H1 (cell line): ENCODE results near the gene ULK3. TPM values are rescaled to one million over a fixed set of nuclear protein-coding genes. Genes with fewer than 3 reads are reported as not detected.

Experiments
- CTCF ChIA-PET: fragments of 300-600 bp; sonication (Branson Sonifier 250); formaldehyde crosslinking; loops from one replicate; lab custom pipeline; 2021; ENCODE audit not compliant: partially characterized antibody; lab: Charles Lee
- POLR2A ChIA-PET: fragments of 300-600 bp; sonication (Branson Sonifier 250); formaldehyde crosslinking; loops from one replicate; lab custom pipeline; 2021; ENCODE audit warnings: inconsistent platforms; ENCODE audit not compliant: partially characterized antibody; lab: Charles Lee
- DNase-seq, 2 experiments: peaks; one replicate each; pipeline versions ENCODE4 v3.0.0 to v3.0.0-alpha.2; 2010 to 2022; ENCODE audit warnings: low spot score in 2 of 2, low read depth in 1 of 2, mixed read lengths in 1 of 2
- FAIRE-seq: peaks from 2 replicates; lab custom pipeline; 2011; peaks lifted over from hg19 to GRCh38; lab: Jason Lieb, UNC
- H2AFZ ChIP-seq: 2 replicates; pipeline ENCODE4 v1.8.1; 2012; ENCODE audit warnings: low read length, inconsistent platforms
- H2AK5ac ChIP-seq: 2 replicates; pipeline ENCODE4 v1.6.1; 2013; ENCODE audit warnings: low read depth, low read length
- H2BK120ac ChIP-seq: replicated peaks from 2 replicates; pipeline ENCODE3; 2013; ENCODE audit warnings: low read depth, low read length, inconsistent platforms
- H2BK12ac ChIP-seq: 2 replicates; pipeline ENCODE4 v1.6.1; 2013; ENCODE audit warnings: low read depth, low read length
- H2BK15ac ChIP-seq: 2 replicates; pipeline ENCODE4 v1.6.1; 2013; ENCODE audit warnings: low read length
- H2BK20ac ChIP-seq: 2 replicates; pipeline ENCODE4 v1.6.1; 2013; ENCODE audit warnings: low read length
- H2BK5ac ChIP-seq: 2 replicates; pipeline ENCODE4 v1.6.1; 2013; ENCODE audit warnings: low read depth, low read length
- H3K14ac ChIP-seq: 2 replicates; pipeline ENCODE4 v1.6.1; 2013; ENCODE audit warnings: inconsistent platforms; ENCODE audit not compliant: insufficient read length
- H3K18ac ChIP-seq: 2 replicates; pipeline ENCODE4 v1.6.1; 2013; ENCODE audit warnings: low read length; ENCODE audit errors: extremely low read depth
- H3K23ac ChIP-seq: 2 replicates; pipeline ENCODE4 v1.6.1; 2013; ENCODE audit warnings: inconsistent platforms; ENCODE audit not compliant: insufficient read length
- H3K23me2 ChIP-seq: 2 replicates; pipeline ENCODE4 v1.6.1; 2013; ENCODE audit warnings: low read depth, low read length
- H3K27ac ChIP-seq: 2 replicates; pipeline ENCODE4 v1.6.1; 2011; ENCODE audit warnings: low read depth, low read length, inconsistent platforms
- H3K27me3 ChIP-seq, 4 experiments: replicated peaks in 1 of 4; 1 replicate in 1 of 4; 2 replicates in 3 of 4; pipeline versions ENCODE4 v1.6.1 to v1.8.1; 2011 to 2013; ENCODE audit warnings: low read length in 3 of 4, mild to moderate bottlenecking in 3 of 4, inconsistent platforms in 2 of 4, mixed read lengths in 2 of 4, moderate library complexity in 1 of 4; ENCODE audit not compliant: control insufficient read depth in 3 of 4, insufficient read depth in 3 of 4; ENCODE audit errors: extremely low read depth in 1 of 4
- H3K36me3 ChIP-seq, 4 experiments: 2 replicates each; pipeline versions ENCODE4 v1.6.1 to v1.8.1; 2011 to 2013; ENCODE audit warnings: mild to moderate bottlenecking in 4 of 4, low read length in 3 of 4, moderate library complexity in 2 of 4, control low read depth in 1 of 4, inconsistent platforms in 1 of 4; ENCODE audit not compliant: insufficient read depth in 4 of 4, control insufficient read depth in 2 of 4
- H3K4ac ChIP-seq: replicated peaks from 2 replicates; pipeline ENCODE3; 2013; ENCODE audit warnings: low read length, low read depth, mixed read lengths, inconsistent platforms; ENCODE audit not compliant: insufficient read length
- H3K4me1 ChIP-seq, 4 experiments: replicated peaks in 1 of 4; 1 replicate in 1 of 4; 2 replicates in 3 of 4; pipeline versions ENCODE4 v1.6.1 to v1.8.1; 2011 to 2013; ENCODE audit warnings: low read length in 3 of 4, inconsistent platforms in 2 of 4, mixed read lengths in 1 of 4; ENCODE audit not compliant: insufficient read depth in 4 of 4, control insufficient read depth in 3 of 4
- H3K4me2 ChIP-seq, 2 experiments: 2 replicates each; pipeline versions ENCODE4 v1.6.1 to v1.8.1; 2011 to 2013; ENCODE audit warnings: low read depth in 2 of 2, low read length in 2 of 2, control low read depth in 1 of 2, inconsistent platforms in 1 of 2, mild to moderate bottlenecking in 1 of 2; ENCODE audit not compliant: insufficient read depth in 1 of 2
- H3K4me3 ChIP-seq, 4 experiments: fragments of 200-600, 300-600 bp in 1 of 4; sonication (generic), shearing (Covaris generic), sonication (Bioruptor Twin) in 1 of 4; 2 replicates each; pipeline versions ENCODE4 v1.5.1 to v1.8.1; 2011 to 2016; ENCODE audit warnings: low read length in 4 of 4, low read depth in 3 of 4, control low read depth in 2 of 4, inconsistent platforms in 2 of 4, mild to moderate bottlenecking in 2 of 4, mixed read lengths in 1 of 4, moderate library complexity in 1 of 4; ENCODE audit not compliant: insufficient read depth in 2 of 4; ENCODE audit errors: extremely low read depth in 1 of 4
- H3K56ac ChIP-seq: replicated peaks from 2 replicates; pipeline ENCODE3; 2013; ENCODE audit warnings: low read depth, mild to moderate bottlenecking, mixed read lengths, low read length, inconsistent platforms; ENCODE audit not compliant: insufficient read length
- H3K79me1 ChIP-seq: 2 replicates; pipeline ENCODE4 v1.6.1; 2013; ENCODE audit warnings: low read depth, low read length, control low read depth
- H3K79me2 ChIP-seq, 2 experiments: 2 replicates each; pipeline versions ENCODE4 v1.6.1 to v1.8.1; 2012 to 2013; ENCODE audit warnings: low read length in 2 of 2, mild to moderate bottlenecking in 2 of 2, inconsistent platforms in 1 of 2; ENCODE audit not compliant: insufficient read depth in 2 of 2, control insufficient read depth in 1 of 2
- H3K9ac ChIP-seq, 4 experiments: replicated peaks in 1 of 4; 1 replicate in 1 of 4; 2 replicates in 3 of 4; pipeline versions ENCODE4 v1.6.1 to v1.8.1; 2011 to 2013; ENCODE audit warnings: low read depth in 3 of 4, low read length in 3 of 4, control low read depth in 2 of 4, mild to moderate bottlenecking in 2 of 4, moderate library complexity in 2 of 4, inconsistent platforms in 1 of 4; ENCODE audit errors: extremely low read depth in 1 of 4
- H3K9me3 ChIP-seq, 2 experiments: 2 replicates each; pipeline versions ENCODE4 v1.6.1 to v1.8.1; 2012 to 2013; ENCODE audit warnings: mild to moderate bottlenecking in 2 of 2, moderate library complexity in 2 of 2, control low read depth in 1 of 2, inconsistent platforms in 1 of 2, low read depth in 1 of 2, low read length in 1 of 2, mixed read lengths in 1 of 2; ENCODE audit not compliant: insufficient read depth in 2 of 2
- H4K20me1 ChIP-seq, 2 experiments: replicated peaks in 1 of 2; 2 replicates each; pipeline versions ENCODE3 to v1.8.1; 2011 to 2013; ENCODE audit warnings: inconsistent platforms in 2 of 2, low read length in 2 of 2, mild to moderate bottlenecking in 1 of 2; ENCODE audit not compliant: insufficient read depth in 2 of 2, control insufficient read depth in 1 of 2
- H4K5ac ChIP-seq: 2 replicates; pipeline ENCODE4 v1.6.1; 2013; ENCODE audit warnings: low read length, low read depth, mixed read lengths, inconsistent platforms; ENCODE audit not compliant: insufficient read length
- H4K8ac ChIP-seq: 2 replicates; pipeline ENCODE4 v1.8.0; 2013; ENCODE audit warnings: mild to moderate bottlenecking, moderate library complexity, low read length, inconsistent platforms; ENCODE audit not compliant: insufficient read depth; ENCODE audit errors: extremely low read depth
- H4K91ac ChIP-seq: replicated peaks from 2 replicates; pipeline ENCODE3; 2013; ENCODE audit warnings: low read length, mixed read lengths, inconsistent platforms; ENCODE audit not compliant: insufficient read length
- WGBS, 2 experiments: shearing (Covaris generic) in 1 of 2; methylation state at CpG; one replicate each; pipeline versions ENCODE4 v1.1.6 to v1.1.7; 2013 to 2015; ENCODE audit warnings: low lambda C conversion rate in 2 of 2, mixed read lengths in 2 of 2, inconsistent platforms in 1 of 2, low coverage in 1 of 2, missing lambda C conversion rate in 1 of 2; ENCODE audit not compliant: insufficient replicate concordance in 2 of 2, insufficient coverage in 1 of 2, insufficient read length in 1 of 2; ENCODE audit errors: extremely low coverage in 1 of 2, missing lambda C conversion rate in 1 of 2; 5-methylcytosine and 5-hydroxymethylcytosine counted together
- polyA plus RNA-seq, 7 experiments: library from polyadenylated mRNA; depleted of rRNA in 3 of 7; stranded (reverse) in 5 of 7; unstranded in 2 of 7; fragments of >200 nt in 5 of 7; fragments of 200-250 nt in 2 of 7; gene quantifications; 1 replicate in 5 of 7; 2 replicates in 1 of 7; 4 replicates in 1 of 7; pipeline versions ENCODE4 v1.2.1 to v1.2.3, GENCODE V29; 2011 to 2013; ENCODE audit warnings: missing spikeins in 2 of 7, mixed read lengths in 2 of 7
- total RNA-seq: library from RNA; stranded (reverse); fragmentation: NEBNext Ultra II Directional; extraction: Animal tissue kit (Norgen Biotek cat#: 25700); gene quantifications from 2 replicates; pipeline ENCODE4 v1.2.1, GENCODE V29; 2021
- TF ChIP-seq, protein P1 (sequence below): IDR thresholded peaks from 2 replicates; pipeline ENCODE4 v1.6.1; 2011; ENCODE audit warnings: low read length, improper control_type of control experiment
- TF ChIP-seq, protein P2 (sequence below), 3 experiments: IDR thresholded peaks; 1 replicate in 2 of 3; 2 replicates in 1 of 3; pipeline versions ENCODE4 v1.5.1 to v1.6.1; 2011; ENCODE audit warnings: low read length in 3 of 3, mild to moderate bottlenecking in 3 of 3, inconsistent platforms in 2 of 3, low read depth in 1 of 3, moderate library complexity in 1 of 3; ENCODE audit not compliant: insufficient read depth in 1 of 3; ENCODE audit errors: control extremely low read depth in 1 of 3

ULK3 gene
- total and polyA plus RNA-seq, 2 of the 8 experiments (the other 6 are each of a cell fraction or from before 2014, with no cell fraction given): 27.1 to 34.4 TPM

DNA sequence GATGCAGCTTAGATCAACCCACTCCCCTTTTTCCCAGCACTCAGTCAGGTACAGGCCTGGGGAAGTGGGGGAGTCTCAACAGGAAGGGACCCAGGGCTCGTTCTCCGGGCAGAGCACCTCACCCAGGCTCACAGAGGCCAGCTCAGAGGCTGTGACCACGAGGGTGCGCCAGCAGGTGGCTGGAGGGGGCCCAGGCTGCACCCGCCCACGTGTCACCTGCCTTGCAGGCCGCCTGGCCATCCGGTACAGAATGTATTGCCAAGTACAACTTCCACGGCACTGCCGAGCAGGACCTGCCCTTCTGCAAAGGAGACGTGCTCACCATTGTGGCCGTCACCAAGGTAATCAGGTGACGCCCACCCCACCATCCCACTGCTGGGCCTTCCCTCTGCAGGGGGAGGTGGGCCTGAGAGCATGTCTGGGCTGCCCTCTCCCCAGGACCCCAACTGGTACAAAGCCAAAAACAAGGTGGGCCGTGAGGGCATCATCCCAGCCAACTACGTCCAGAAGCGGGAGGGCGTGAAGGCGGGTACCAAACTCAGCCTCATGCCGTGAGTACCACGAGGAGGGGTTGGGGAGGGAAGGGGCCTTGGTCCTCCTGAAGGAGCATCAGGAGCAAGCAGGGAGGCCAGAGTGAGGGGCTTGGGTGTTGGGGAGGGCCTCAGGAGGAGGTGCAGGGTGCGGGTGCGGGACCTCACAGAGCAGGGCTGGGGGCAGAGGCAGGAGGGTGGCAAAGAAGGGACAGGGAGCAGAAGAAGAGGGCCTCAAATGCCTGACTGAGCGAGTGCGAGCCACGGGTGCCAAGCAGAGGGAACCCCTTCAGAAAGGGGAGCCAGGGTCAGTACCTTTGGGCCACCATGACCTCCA, 44.3 kb downstream of the ULK3 start:
- Histone ChIP-seq H4K5ac (no peak overlapping the region), H3K56ac (no peak overlapping the region), H3K18ac (no peak overlapping the region), H2AFZ (no peak overlapping the region), H2BK5ac (0 out of 2 replicates have a peak overlapping the region, but pooled peaks have one; percentile 8), H3K79me1 (0 out of 2 replicates have a peak, but pooled peaks cover 2% of the 10 kb centered on the region), H3K23ac (no peak overlapping the region), H2BK12ac (no peak overlapping the region), H4K8ac (peak overlapping the region; percentile 57; the same call in 1 of the 2 replicates), H3K4me2 (no peak overlapping the region), H2AK5ac (no peak overlapping the region), H3K27ac (no peak overlapping the region), H4K91ac (no peak overlapping the region), H3K9me3 (no peaks in the 10 kb centered on the region), H4K20me1 (peaks cover 8 to 21% of the 10 kb centered on the region in 2 experiments), H3K14ac (no peak overlapping the region), H3K36me3 (peaks cover 0 to 14% (median 0%) of the 10 kb centered on the region in 4 experiments; a peak in 1 of 8 replicates), H2BK15ac (no peak overlapping the region), H3K4me1 (peaks cover 0 to 5% (median 2%) of the 10 kb centered on the region in 4 experiments; a peak in 3 of 7 replicates), H3K27me3 (no peaks in the 10 kb centered on the region), H3K4ac (no peak overlapping the region), H3K23me2 (no peaks in the 10 kb centered on the region), H2BK120ac (no peak overlapping the region), H3K4me3 (no peak overlapping the region), H2BK20ac (no peak overlapping the region), H3K9ac (no peak overlapping the region), H3K79me2 (no peaks in the 10 kb centered on the region)
- no peak for FAIRE-seq
- 95% methylated on average over 25 of the region's 25 CpGs; no CpG with 5 or more reads in 1 of the 2 experiments for WGBS, 2 experiments
- CTCF ChIA-PET: interaction anchor here (0.6 to 53.7 kb wide), 31 partner anchors 8 to 173 kb away, joined by 3 to 1439 read pairs (median 6); partner anchors contain the start of genes CLK3, CPLX3, CSK and LMAN1L
- POLR2A ChIA-PET: interaction anchor here (0.7 to 3.6 kb wide), 7 partner anchors 11 to 125 kb away, joined by 3 to 20 read pairs (median 3); partner anchors contain the start of gene MPI
- DNase-seq: no peak
- TF ChIP-seq, protein P1, sequence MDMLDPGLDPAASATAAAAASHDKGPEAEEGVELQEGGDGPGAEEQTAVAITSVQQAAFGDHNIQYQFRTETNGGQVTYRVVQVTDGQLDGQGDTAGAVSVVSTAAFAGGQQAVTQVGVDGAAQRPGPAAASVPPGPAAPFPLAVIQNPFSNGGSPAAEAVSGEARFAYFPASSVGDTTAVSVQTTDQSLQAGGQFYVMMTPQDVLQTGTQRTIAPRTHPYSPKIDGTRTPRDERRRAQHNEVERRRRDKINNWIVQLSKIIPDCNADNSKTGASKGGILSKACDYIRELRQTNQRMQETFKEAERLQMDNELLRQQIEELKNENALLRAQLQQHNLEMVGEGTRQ: no peak
- TF ChIP-seq, protein P2, sequence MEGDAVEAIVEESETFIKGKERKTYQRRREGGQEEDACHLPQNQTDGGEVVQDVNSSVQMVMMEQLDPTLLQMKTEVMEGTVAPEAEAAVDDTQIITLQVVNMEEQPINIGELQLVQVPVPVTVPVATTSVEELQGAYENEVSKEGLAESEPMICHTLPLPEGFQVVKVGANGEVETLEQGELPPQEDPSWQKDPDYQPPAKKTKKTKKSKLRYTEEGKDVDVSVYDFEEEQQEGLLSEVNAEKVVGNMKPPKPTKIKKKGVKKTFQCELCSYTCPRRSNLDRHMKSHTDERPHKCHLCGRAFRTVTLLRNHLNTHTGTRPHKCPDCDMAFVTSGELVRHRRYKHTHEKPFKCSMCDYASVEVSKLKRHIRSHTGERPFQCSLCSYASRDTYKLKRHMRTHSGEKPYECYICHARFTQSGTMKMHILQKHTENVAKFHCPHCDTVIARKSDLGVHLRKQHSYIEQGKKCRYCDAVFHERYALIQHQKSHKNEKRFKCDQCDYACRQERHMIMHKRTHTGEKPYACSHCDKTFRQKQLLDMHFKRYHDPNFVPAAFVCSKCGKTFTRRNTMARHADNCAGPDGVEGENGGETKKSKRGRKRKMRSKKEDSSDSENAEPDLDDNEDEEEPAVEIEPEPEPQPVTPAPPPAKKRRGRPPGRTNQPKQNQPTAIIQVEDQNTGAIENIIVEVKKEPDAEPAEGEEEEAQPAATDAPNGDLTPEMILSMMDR (IDR thresholded peaks at IDR 0.05; ENCODE audit: control extremely low read depth in 1 of 3, insufficient read depth in 1 of 3, low read depth in 1 of 3, low read length in 3 of 3): peak in 1 of 3 experiments; percentile 5; a peak in 2 of 4 replicates
